Activated T-helper 17 cell treated with anti-CD3 and anti-CD28 coated beads, Interleukin-2, amount 50 U/mL, for 72 hours (primary cell): ENCODE results near the gene AGPAT2. TPM values are rescaled to one million over a fixed set of nuclear protein-coding genes. Genes with fewer than 3 reads are reported as not detected.

Source experiments
- ATAC-seq: fragments of 150-1000 bp; cut with Tn5 transposase; replicated peaks from 2 replicates; pipeline ENCODE4 v1.10.0; 2021; ENCODE audit warnings: mild to moderate bottlenecking, moderate library complexity
- H3K27ac Mint-ChIP-seq: one replicate; pipeline ENCODE4 v1.8.0; 2022; ENCODE audit warnings: mixed read lengths
- H3K27me3 Mint-ChIP-seq: one replicate; pipeline ENCODE4 v1.8.0; 2022; ENCODE audit warnings: mixed read lengths
- H3K36me3 Mint-ChIP-seq: one replicate; pipeline ENCODE4 v1.8.0; 2022; ENCODE audit warnings: low read depth, mild to moderate bottlenecking, mixed read lengths
- H3K4me1 Mint-ChIP-seq: one replicate; pipeline ENCODE4 v1.8.0; 2022; ENCODE audit warnings: mixed read lengths
- H3K4me3 Mint-ChIP-seq: one replicate; pipeline ENCODE4 v1.8.0; 2022; ENCODE audit warnings: mild to moderate bottlenecking, mixed read lengths
- H3K9me3 Mint-ChIP-seq: one replicate; pipeline ENCODE4 v1.8.0; 2022; ENCODE audit warnings: mixed read lengths
- total RNA-seq, 2 donors: library from RNA; stranded (reverse); gene quantifications; one replicate each; pipeline ENCODE4 v1.2.3, GENCODE V29; 2022

AGPAT2 gene
- total RNA-seq, 2 donors from 2014 or later: 14.6 to 15.6 TPM

- peaks cover 3% of the 10 kb centered on the region for H3K27me3 Mint-ChIP-seq
- no peaks in the 10 kb centered on the region for H3K36me3 Mint-ChIP-seq
- no peak overlapping the region for H3K4me3 Mint-ChIP-seq
- H3K27ac Mint-ChIP-seq: no peak overlapping the region
- no peaks in the 10 kb centered on the region for H3K4me1 Mint-ChIP-seq
- no peaks in the 10 kb centered on the region for H3K9me3 Mint-ChIP-seq
- ATAC-seq: no peak
Observed at GRCh38 chr9:136690806-136691261, 3.6 kb upstream of the AGPAT2 start.

- no peak overlapping the region for H3K27ac Mint-ChIP-seq
- ATAC-seq: no peak
Observed at GRCh38 chr9:136690104-136690805, 3.0 kb upstream of the AGPAT2 start.

GRCh38 chr9:136689108-136689460 is 1.8 kb upstream of the AGPAT2 start:
- Mint-ChIP-seq H3K9me3 (no peaks in the 10 kb centered on the region), H3K27me3 (peaks cover 3% of the 10 kb centered on the region), H3K4me1 (no peaks in the 10 kb centered on the region), H3K27ac (no peak overlapping the region), H3K4me3 (no peak overlapping the region), H3K36me3 (no peaks in the 10 kb centered on the region)
- no peak for ATAC-seq

More at GRCh38 chr9:136690104-136690805, 3.0 kb upstream of the AGPAT2 start:
- Mint-ChIP-seq H3K27me3 (peaks cover 3% of the 10 kb centered on the region), H3K9me3 (no peaks in the 10 kb centered on the region), H3K36me3 (no peaks in the 10 kb centered on the region), H3K4me1 (no peaks in the 10 kb centered on the region), H3K4me3 (no peak overlapping the region)

GRCh38 chr9:136688274-136689107 is 1.2 kb upstream of the AGPAT2 start:
- Mint-ChIP-seq H3K27ac (no peak overlapping the region), H3K4me1 (no peaks in the 10 kb centered on the region), H3K36me3 (no peaks in the 10 kb centered on the region), H3K27me3 (peaks cover 3% of the 10 kb centered on the region), H3K9me3 (no peaks in the 10 kb centered on the region), H3K4me3 (peak overlapping the region; percentile 10)
- ATAC-seq: no peak

GRCh38 chr9:136687721-136688223 is 515 bp upstream of the AGPAT2 start:
- Mint-ChIP-seq H3K27me3 (no peaks in the 10 kb centered on the region), H3K36me3 (no peaks in the 10 kb centered on the region), H3K9me3 (no peaks in the 10 kb centered on the region), H3K4me3 (peak overlapping the region; percentile 10), H3K4me1 (no peaks in the 10 kb centered on the region), H3K27ac (no peak overlapping the region)
- ATAC-seq: no peak

- H3K27me3 Mint-ChIP-seq: no peaks in the 10 kb centered on the region
- H3K4me1 Mint-ChIP-seq: no peaks in the 10 kb centered on the region
- H3K9me3 Mint-ChIP-seq: no peaks in the 10 kb centered on the region
- no peak overlapping the region for H3K27ac Mint-ChIP-seq
- ATAC-seq: no peak
- peak overlapping the region; percentile 66 for H3K4me3 Mint-ChIP-seq
- no peaks in the 10 kb centered on the region for H3K36me3 Mint-ChIP-seq
Observed at GRCh38 chr9:136686534-136686793, 793 bp downstream of the AGPAT2 start.

- no peak overlapping the region for H3K27ac Mint-ChIP-seq
- H3K36me3 Mint-ChIP-seq: no peaks in the 10 kb centered on the region
- no peaks in the 10 kb centered on the region for H3K4me1 Mint-ChIP-seq
- H3K27me3 Mint-ChIP-seq: no peaks in the 10 kb centered on the region
- ATAC-seq: no peak
- no peaks in the 10 kb centered on the region for H3K9me3 Mint-ChIP-seq
- peak overlapping the region; percentile 66 for H3K4me3 Mint-ChIP-seq
Observed at GRCh38 chr9:136685790-136686533, 1.3 kb downstream of the AGPAT2 start.

- Mint-ChIP-seq H3K4me1 (no peaks in the 10 kb centered on the region), H3K4me3 (no peak overlapping the region), H3K27me3 (no peaks in the 10 kb centered on the region), H3K36me3 (no peaks in the 10 kb centered on the region), H3K27ac (no peak overlapping the region), H3K9me3 (no peaks in the 10 kb centered on the region)
- no peak for ATAC-seq
Observed at GRCh38 chr9:136685216-136685615, 2.0 kb downstream of the AGPAT2 start.

GRCh38 chr9:136684799-136685198 is 2.5 kb downstream of the AGPAT2 start:
- Mint-ChIP-seq H3K4me3 (no peak overlapping the region), H3K4me1 (no peaks in the 10 kb centered on the region)
- no peak for ATAC-seq

GRCh38 chr9:136684339-136684738 is 2.9 kb downstream of the AGPAT2 start:
- no peak overlapping the region for H3K4me3 Mint-ChIP-seq
- no peaks in the 10 kb centered on the region for H3K4me1 Mint-ChIP-seq
- H3K27ac Mint-ChIP-seq: no peak overlapping the region
- no peaks in the 10 kb centered on the region for H3K36me3 Mint-ChIP-seq
- H3K27me3 Mint-ChIP-seq: no peaks in the 10 kb centered on the region
- no peak for ATAC-seq
- no peaks in the 10 kb centered on the region for H3K9me3 Mint-ChIP-seq

More at GRCh38 chr9:136684799-136685198, 2.5 kb downstream of the AGPAT2 start:
- Mint-ChIP-seq H3K36me3 (no peaks in the 10 kb centered on the region), H3K9me3 (no peaks in the 10 kb centered on the region), H3K27ac (no peak overlapping the region), H3K27me3 (no peaks in the 10 kb centered on the region)

GRCh38 chr9:136683755-136684154 is 3.5 kb downstream of the AGPAT2 start:
- Mint-ChIP-seq H3K4me1 (no peaks in the 10 kb centered on the region), H3K4me3 (no peak overlapping the region), H3K27me3 (no peaks in the 10 kb centered on the region), H3K27ac (no peak overlapping the region), H3K9me3 (no peaks in the 10 kb centered on the region), H3K36me3 (no peaks in the 10 kb centered on the region)
- ATAC-seq: no peak

GRCh38 chr9:136683173-136683745 is 4.0 kb downstream of the AGPAT2 start:
- Mint-ChIP-seq H3K9me3 (no peaks in the 10 kb centered on the region), H3K4me3 (no peak overlapping the region), H3K4me1 (no peaks in the 10 kb centered on the region), H3K27me3 (no peaks in the 10 kb centered on the region), H3K36me3 (no peaks in the 10 kb centered on the region), H3K27ac (no peak overlapping the region)
- no peak for ATAC-seq

- no peaks in the 10 kb centered on the region for H3K27me3 Mint-ChIP-seq
- H3K9me3 Mint-ChIP-seq: no peaks in the 10 kb centered on the region
- no peak overlapping the region for H3K4me3 Mint-ChIP-seq
- H3K36me3 Mint-ChIP-seq: no peaks in the 10 kb centered on the region
- no peak for ATAC-seq
- no peaks in the 10 kb centered on the region for H3K4me1 Mint-ChIP-seq
- no peak overlapping the region for H3K27ac Mint-ChIP-seq
Observed at GRCh38 chr9:136682710-136683109, 4.5 kb downstream of the AGPAT2 start.

- Mint-ChIP-seq H3K27ac (no peak overlapping the region), H3K27me3 (no peaks in the 10 kb centered on the region), H3K36me3 (no peaks in the 10 kb centered on the region), H3K9me3 (no peaks in the 10 kb centered on the region), H3K4me3 (no peak overlapping the region), H3K4me1 (no peaks in the 10 kb centered on the region)
- ATAC-seq: no peak
Observed at GRCh38 chr9:136681945-136682699, 5.1 kb downstream of the AGPAT2 start.
